GM21515 (cell line): ENCODE measurements around the gene MDFIC.
"Not testable (repeated sequence)": the region's sequence is repeated elsewhere in the genome, so short reads cannot be mapped to it uniquely, and the experiment has no call there.

Experiments
- ATAC-seq: cut with Tn5 transposase; IDR thresholded peaks from one replicate; pipeline ENCODE4 v1.9.1; 2021; ENCODE audit not compliant: unreplicated experiment

MDFIC gene

GRCh38 chr7:114922026-114922651, at the start of gene MDFIC:
Gene MDFIC, plus strand, starts transcription at chr7:114922094. Its CDS starts 940 bp downstream, at chr7:114923034.
- ATAC-seq: peak; percentile 42

DNA sequence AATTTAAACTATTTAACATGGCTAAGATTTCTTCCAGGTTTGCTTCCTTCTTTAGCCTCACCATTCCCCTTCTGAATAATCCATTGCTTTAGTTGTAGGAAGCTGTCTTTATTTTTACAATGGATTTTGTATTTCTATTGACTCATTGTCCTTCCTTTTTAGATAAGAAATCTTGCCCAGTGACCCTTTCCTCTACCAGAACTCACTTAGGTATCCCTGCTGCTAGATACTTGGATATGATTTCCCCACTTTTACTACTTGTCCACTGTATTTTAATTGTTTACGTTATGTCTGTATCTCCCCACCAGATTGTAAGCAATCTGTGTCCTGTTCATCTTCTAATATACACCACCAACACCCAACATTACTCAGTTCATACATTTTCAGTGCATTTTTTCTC, 47.7 kb upstream of the MDFIC start:
- no peak for ATAC-seq

DNA sequence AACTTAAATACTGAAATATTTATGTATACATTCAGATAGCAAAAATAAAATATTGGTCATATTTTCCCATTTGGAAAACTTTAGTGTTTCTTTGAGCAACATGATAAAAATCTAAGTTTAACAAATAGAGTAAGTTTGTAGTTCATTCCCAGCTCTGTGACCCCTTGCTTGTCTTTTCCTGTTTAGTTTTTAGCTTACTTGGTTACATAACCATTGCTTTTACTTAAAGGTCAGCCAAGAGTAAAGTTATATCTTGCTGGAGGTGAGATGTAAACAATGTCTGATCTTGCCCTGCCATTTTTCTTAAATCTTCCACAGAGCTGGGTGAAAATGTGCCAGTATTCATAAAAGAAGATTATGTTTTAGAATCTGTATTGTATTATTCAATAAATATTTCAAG, 46.7 kb upstream of the MDFIC start:
- ATAC-seq: no peak

DNA sequence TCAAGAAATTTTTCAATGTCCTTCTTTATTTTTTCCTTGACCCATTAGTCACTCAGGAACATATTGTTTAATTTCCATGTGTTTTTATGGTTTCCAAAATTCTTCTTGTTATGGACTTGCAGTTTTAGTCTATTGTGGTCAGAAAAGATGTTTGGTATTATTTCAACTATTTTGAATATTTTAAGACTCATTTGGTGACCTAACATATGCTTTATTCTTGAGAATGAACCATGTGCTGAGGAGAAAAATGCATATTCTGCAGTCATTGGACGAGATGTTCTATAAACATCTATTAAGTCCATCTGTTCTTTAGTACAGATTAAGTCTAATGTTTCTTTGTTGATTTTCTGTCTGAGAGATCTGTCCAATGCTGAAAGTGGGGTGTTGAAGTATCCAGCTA, 42.3 kb upstream of the MDFIC start:
- no peak for ATAC-seq

DNA sequence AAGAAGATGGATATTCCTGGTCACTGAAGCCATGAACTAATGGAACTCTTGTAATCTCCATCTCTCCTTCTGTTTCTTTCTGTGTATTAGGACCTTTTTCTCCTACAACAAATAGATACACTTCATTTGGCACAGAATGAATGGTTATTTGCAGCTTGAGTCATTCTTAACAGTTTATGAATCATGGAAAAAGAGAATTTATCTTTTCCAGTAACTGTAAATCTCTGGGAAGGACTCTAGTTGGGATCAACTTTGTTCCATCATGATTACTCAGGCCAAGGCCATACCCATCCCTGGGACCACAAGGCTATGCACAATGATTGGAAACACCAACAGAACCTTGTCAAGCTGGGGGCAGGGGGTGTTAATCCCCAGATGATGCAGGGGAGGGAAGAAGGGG, 36.1 kb upstream of the MDFIC start:
- no peak for ATAC-seq

DNA sequence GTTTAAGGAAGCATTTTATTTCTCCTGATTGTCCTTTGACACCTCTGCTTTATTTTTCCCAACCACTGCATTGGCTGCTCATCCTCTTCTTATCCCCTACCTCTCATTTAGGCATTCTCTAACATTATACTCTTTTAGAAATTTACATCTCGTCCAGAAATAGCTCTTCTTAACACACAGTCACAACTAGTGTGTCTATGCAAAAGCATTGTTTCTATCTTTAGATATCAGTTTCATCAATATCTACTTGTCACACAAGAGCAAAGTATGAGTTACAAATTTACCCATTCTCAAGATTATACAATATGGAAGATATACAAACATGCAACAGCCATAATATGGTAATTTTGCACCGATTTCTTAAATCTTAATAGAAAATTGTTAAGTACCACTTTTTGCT, 35.7 kb upstream of the MDFIC start:
- ATAC-seq: no peak

GRCh38 chr7:114889116-114889515, 32.8 kb upstream of the MDFIC start:
- ATAC-seq: not testable (repeated sequence)

- ATAC-seq: no peak
Measured at GRCh38 chr7:114889646-114890285, 32.1 kb upstream of the MDFIC start.

GRCh38 chr7:114890561-114890960, 31.3 kb upstream of the MDFIC start:
- ATAC-seq: no peak

- no peak for ATAC-seq
Measured at GRCh38 chr7:114900127-114900526, 21.8 kb upstream of the MDFIC start.

DNA sequence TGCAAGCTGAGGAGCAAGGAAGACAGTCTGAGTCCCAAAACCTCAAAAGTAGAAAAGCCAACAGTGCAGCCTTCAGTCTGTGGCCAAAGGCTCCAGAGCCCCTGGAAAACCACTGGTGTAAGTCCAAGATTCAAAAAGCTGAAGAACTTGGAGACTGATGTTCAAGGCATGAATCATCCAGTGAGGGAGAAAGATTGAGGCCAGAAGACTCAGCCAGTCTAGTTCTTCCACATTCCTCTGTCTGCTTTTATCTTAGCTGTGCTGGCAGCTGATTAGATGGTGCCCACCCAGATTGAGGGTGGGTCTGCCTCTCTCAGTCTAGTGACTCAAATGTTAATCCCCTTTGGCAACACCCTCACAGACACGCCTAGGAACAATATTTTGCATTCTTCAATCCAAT, 20.1 kb upstream of the MDFIC start:
- ATAC-seq: no peak

- ATAC-seq: no peak
Measured at GRCh38 chr7:114903131-114903530, 18.8 kb upstream of the MDFIC start.

DNA sequence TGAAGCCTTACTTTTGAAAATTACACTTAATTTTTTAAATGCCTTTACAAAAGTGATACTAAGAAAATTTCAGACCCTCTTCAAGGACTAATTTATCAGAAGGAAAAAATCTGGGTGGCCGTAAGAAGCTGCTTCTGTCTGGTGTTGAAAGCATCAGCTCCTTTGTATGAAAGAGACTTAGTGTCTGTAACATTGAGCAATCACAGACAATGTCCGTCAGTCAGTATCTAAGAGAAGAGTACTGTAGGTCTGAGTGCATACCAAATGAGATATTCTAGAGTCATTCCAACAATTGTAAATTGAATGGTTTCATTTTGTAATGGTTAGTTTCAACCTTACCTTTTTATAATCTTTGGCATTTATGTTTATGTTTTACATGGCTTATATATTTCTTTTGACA, 11.1 kb upstream of the MDFIC start:
- ATAC-seq: no peak

DNA sequence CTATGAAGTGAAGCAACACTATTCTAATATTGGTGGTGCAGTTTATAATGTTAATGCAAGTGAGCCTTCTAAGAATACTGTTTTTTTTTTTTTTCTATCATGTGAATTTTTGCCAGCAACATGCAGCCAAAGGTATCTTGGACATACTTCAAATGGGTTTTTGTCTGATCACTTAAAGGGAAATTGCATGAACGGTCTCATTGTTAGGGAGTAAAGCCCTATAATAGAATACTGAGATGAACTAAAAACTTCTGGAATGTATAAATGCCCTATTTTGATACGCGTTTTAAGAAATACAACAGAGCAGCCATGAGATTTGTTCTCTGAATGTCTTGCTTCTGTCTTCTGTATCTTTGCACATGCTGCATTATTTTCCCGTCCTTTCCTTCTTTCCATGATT, 10.5 kb upstream of the MDFIC start:
- ATAC-seq: no peak

DNA sequence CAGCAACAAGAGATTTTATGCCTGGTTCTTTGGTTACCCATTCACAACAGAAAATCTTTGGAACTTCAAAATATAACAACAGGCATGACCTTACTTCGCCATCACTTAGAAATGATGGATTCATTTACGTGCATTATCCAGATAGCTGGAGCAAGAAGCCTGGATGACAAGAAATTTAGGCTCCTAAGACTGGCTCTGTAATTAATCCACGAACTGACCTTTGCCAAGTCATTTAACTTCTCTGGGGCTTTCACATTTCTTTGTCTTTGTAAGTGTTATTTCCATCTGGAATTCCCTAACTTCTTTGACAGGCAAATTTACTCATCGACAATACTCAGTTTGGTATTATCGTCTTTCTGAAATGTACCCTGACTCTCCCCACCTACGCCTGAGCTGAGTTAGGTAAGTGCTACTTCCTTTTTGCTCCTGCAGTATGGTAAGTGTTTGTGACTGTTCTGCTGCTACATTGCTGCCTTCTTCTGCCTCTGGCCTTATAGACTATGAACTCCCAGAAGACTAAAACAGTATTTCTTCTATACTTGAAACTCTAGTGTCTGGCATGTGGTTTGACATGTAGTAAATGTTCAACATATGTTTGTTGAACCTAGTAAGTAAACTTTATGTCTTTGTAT, 5.5 kb upstream of the MDFIC start:
- ATAC-seq: peak; percentile 89

DNA sequence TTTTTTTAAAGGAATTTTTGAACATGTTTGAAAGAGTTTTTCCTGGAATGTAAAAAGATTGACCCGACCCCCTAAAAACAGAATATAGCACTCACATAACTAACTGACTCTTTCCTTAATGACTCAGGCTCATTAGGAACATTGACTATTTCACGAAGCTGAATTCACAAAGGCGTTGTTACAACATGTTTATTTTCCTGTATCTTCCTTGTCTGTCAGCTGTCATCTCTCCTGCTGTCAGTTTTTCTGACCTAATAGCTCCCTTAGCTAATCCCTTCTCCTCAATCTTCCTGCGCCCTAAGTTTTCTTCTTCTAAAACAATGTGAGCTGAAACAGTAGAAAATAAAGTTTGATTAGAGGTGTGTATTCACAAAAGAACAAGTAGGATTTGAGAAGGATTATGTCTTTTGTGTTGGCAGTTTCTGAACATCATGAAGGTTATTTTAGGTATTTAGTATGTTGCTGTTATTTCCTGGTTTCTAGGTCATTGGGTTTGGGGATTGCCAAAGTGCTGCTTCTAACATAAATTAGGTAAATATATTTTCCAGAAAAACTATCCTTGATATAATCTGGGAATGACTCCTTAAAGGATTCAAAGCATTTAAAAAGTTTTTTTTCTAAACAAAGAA, 4.6 kb upstream of the MDFIC start:
- ATAC-seq: no peak

DNA sequence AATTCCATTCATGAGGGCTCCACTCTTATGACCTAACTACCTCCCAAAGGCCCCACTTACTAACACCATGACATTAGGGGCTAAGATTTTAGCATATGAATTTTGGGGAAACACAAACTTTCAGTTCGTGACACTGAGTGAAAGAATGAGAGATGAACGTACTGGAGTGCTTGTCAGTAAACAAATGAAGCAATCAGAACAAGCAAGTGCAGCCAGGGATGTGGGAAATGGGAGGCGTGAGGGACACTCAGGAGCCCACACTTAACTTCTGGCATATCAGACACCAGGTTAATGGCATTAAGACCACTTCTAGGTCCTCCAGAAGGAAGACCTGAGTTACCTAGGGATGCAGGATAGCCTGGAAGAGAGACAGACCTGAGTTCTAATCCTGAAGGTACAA, 2.3 kb upstream of the MDFIC start:
- no peak for ATAC-seq

GRCh38 chr7:114921631-114922025, 266 bp upstream of the MDFIC start:
- ATAC-seq: no peak

DNA sequence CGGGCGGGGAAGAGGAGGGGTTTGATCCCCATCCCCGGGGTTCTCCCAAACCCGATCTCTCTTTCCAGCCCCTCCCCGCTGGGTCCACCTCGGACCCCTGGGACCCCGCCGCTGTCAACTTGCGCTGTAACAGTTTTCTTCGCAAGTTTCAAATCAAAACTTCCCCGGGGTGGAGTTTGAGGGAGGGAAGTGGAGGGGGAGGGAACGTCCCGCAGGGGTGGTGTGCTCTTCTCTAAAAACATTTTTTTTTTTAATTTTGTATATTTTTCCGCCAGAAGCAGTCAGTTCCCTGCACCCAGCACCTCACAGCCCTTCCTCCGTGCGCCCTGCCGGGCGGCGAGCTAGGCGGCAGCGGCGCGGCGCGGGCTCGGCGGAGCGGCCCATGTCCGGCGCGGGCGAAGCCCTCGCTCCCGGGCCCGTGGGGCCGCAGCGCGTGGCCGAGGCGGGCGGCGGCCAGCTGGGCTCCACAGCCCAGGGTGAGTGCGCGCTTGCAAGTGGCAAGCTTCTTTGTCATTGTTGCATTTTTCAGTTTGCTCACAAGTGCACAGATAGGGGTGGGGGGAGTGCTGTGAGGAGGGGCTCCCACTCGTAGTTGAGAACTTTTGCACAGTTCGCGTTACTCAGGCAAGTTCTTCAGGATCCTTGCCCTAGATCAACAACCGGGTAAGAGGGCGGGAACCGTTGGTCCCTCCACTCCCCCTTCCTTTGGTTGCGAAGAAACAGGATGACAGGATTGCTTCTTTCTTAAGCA, 933 bp downstream of the MDFIC start:
- peak; percentile 39 for ATAC-seq

GRCh38 chr7:114923403-114923713, 1.5 kb downstream of the MDFIC start:
- no peak for ATAC-seq

GRCh38 chr7:114924038-114924712, 2.3 kb downstream of the MDFIC start:
- no peak for ATAC-seq
